ENCODE data around the gene MSANTD1. TPM values are rescaled to one million over a fixed set of nuclear protein-coding genes. Genes with fewer than 3 reads are reported as not detected.

The MSANTD1 gene
- total RNA-seq, 1 donor from 2014 or later = not detected

DNA sequence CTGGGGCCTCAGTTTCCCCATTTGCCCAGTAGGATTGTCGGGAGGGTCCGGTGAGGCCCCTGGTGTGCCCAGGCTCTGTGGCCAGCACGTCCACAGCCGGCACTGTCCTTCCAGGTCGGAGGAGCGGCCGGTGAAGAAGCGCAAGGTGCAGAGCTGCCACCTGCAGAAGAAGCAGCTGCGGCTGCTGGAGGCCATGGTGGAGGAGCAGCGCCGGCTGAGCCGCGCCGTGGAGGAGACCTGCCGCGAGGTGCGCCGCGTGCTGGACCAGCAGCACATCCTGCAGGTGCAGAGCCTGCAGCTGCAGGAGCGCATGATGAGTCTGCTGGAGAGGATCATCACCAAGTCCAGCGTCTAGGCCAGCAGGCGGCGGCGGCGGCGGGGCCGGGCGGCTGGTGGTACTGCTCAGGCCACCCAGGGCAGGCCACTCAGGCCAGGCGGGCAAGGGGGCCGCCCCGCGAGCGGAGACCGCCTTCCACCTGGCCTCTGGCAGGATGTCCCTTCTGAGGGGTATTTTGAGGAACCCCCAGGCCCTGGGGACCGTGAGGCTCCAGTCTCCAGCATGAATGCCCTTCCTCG lies 6.7 kb downstream of the MSANTD1 start:
- intact Hi-C loops (cut with DNase I) = no loop called here
- H3K9me3 ChIP-seq = no peaks in the 10 kb centered on the region
- H3K27ac ChIP-seq = no peak overlapping the region
- no peaks in the 10 kb centered on the region for H3K27me3 ChIP-seq
- no peak overlapping the region for H3K4me3 ChIP-seq
- peak in 1 of 2 donors; percentile 37 for DNase-seq (ENCODE audit: low spot score in 2 of 2)
- TF ChIP-seq, protein P1, sequence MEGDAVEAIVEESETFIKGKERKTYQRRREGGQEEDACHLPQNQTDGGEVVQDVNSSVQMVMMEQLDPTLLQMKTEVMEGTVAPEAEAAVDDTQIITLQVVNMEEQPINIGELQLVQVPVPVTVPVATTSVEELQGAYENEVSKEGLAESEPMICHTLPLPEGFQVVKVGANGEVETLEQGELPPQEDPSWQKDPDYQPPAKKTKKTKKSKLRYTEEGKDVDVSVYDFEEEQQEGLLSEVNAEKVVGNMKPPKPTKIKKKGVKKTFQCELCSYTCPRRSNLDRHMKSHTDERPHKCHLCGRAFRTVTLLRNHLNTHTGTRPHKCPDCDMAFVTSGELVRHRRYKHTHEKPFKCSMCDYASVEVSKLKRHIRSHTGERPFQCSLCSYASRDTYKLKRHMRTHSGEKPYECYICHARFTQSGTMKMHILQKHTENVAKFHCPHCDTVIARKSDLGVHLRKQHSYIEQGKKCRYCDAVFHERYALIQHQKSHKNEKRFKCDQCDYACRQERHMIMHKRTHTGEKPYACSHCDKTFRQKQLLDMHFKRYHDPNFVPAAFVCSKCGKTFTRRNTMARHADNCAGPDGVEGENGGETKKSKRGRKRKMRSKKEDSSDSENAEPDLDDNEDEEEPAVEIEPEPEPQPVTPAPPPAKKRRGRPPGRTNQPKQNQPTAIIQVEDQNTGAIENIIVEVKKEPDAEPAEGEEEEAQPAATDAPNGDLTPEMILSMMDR (IDR thresholded peaks at IDR 0.05) = no peak
- peaks cover 0 to 8% of the 10 kb centered on the region in 2 donors for H3K36me3 ChIP-seq
- no peaks in the 10 kb centered on the region for H3K4me1 ChIP-seq

DNA sequence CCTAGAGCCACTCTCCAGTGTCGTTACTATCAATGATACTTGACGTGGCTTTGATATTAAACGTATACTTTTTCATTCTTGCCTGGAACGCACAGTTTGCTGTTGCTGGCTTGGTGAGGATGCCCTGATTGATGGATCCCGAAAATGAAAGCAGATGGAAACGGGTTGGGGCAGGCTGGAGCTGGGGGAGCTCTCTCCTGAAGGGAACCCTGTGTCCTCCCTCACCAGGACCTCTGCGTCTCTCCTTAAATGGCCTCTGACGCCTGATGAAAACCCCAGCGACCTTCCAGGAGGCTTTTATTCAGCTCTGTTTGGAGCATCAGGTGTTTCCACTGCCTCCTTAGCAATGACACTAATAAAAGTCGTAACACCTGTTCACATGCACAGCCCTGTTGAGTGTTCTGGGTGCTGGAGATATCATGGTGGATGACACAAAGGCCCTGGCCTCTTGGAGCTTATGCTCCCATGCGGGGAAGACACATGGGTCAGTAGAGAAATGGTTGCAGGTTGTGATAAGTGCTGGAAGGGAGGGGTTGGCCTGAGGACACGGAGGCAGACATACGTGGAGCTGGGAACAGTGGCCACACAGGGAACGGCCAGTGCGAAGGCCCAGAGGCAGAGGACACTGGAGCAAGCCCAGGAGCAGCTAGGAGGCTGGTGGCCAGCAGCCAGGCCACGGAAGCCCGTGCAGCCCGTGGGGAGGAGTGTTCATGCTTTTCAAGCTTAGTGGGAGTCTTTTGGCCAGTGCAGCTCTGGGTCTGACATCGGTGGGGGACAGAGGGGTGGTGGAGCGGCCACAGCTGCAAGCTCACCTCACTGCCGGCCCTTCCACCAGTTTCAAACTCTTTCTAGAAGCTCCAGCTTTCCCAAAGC lies 7.5 kb downstream of the MSANTD1 start:
- Histone ChIP-seq H3K27me3 (no peaks in the 10 kb centered on the region), H3K27ac (no peak overlapping the region), H3K9me3 (no peaks in the 10 kb centered on the region), H3K36me3 (peaks cover 0 to 8% of the 10 kb centered on the region in 2 donors), H3K4me3 (no peak overlapping the region), H3K4me1 (no peaks in the 10 kb centered on the region)
- intact Hi-C loops (cut with DNase I) = no loop called here
- TF ChIP-seq, protein P1 (IDR thresholded peaks at IDR 0.05) = no peak
- DNase-seq (ENCODE audit: low spot score in 2 of 2) = no peak

DNA sequence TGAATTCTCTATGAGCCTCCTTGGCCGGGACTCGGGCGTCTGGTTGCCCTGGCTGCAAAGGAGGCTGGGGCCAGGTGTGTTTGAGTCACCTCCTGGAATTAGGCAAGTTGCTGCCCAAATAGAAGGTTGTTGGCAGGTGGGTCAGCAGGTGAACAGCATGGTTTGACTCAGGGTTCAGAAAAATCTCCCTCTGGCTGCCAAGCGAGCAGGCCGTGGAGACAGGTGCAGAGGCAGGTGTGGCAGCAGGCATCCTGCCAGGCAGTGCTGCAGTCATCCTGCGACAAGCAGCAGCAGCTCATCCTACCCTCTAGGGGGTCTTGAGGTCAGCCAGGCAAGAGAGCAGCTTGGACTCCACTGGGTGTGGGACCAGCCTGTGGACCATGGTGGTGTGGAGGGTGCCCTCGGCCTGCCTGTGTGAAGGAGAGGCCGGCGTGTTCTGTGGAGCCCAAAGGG lies 8.2 kb downstream of the MSANTD1 start:
- intact Hi-C loops (cut with DNase I) = no loop called here
- Histone ChIP-seq H3K27me3 (no peaks in the 10 kb centered on the region), H3K36me3 (peaks cover 0 to 8% of the 10 kb centered on the region in 2 donors), H3K27ac (no peak overlapping the region), H3K9me3 (no peaks in the 10 kb centered on the region), H3K4me1 (no peaks in the 10 kb centered on the region), H3K4me3 (no peak overlapping the region)
- TF ChIP-seq, protein P1 (IDR thresholded peaks at IDR 0.05) = no peak
- DNase-seq (ENCODE audit: low spot score in 2 of 2) = no peak

DNA sequence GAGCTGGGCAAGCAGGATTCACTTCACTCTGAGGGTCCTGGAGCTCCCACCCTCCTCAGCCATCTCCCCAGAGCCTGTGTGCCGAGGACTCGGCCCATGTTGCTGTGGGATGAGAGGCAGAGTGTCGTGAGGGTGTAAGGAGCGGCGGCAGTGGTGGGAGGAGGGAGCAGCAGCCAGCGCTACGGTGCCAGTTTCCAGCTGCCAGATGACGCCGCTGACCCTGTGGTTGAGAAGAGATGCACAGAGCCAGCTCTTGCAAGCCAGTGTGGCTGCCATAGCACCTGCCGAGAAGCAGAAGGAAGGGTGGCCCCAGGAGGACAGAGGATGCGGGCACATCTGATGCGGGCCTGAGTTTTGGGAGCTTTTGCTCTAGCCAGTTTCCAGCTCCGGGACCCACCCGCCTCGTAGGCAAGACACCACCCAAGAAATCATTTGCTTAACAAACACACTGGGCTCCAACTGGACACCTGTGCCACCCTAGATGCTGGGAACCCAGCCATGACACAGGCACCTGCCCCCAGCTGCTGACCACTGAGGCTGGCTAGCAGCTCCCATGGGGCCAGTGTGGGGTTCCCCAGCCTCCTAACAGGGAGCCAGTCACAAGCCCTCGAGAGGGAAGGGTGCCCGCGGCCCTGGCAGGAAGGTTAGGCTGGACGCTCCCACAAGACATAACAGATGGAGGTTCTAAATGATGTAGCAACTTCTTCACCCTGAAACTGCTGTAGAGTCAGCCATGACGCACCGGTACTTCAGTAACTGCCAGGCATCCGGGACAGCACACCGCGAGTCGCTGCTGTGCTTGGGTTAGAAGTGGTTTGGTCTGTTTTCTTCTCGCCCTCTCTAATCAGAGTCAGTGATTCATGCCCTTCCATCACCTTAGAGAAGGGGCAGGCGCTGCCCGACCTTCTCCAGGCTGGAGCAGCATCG lies 8.9 kb downstream of the MSANTD1 start:
- H3K4me1 ChIP-seq = no peaks in the 10 kb centered on the region
- H3K9me3 ChIP-seq = no peaks in the 10 kb centered on the region
- TF ChIP-seq, protein P1 (IDR thresholded peaks at IDR 0.05) = no peak
- DNase-seq (ENCODE audit: low spot score in 2 of 2) = peak in 1 of 2 donors; percentile 60
- H3K27me3 ChIP-seq = no peaks in the 10 kb centered on the region
- no peak overlapping the region for H3K4me3 ChIP-seq
- no peak overlapping the region for H3K27ac ChIP-seq
- intact Hi-C loops (cut with DNase I) = no loop called here
- peaks cover 0 to 8% of the 10 kb centered on the region in 2 donors for H3K36me3 ChIP-seq

DNA sequence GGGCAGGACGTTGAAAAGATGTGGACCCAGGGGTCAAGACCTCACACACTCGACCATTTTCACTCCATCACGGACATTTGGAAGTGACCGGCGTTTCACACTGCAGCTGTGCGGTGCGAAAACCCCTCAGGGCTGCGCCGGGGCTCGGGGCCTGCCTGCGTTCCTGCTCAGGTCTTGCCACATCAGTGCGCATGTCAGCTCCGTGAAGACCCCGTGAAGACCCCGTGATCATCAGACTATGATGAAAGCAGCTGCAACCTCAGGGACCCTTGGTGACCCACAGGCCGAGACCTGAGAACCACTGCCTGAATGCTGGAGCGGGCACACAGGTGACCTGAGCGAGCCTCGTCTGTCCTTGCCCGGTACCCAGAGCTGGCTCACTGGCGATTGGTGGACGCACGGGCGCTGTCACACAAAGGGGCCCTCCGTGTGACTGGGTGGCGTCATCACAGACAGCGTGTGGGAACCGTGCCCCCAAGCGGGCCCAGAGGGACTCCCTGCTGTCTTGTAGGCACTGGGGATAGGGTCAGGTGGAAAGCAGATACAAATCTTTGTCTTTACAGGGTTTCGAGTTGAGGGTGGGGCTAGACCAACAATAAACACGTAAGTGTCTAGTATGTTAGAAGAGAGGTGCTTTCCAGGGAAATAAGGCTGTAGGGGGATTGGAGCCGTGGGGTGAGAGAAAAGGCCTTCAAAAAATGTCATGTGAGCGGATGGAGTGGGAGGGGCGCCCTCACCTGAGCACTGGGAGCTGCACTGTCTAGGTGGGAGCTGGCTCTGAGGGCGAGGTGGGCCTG lies 12.7 kb downstream of the MSANTD1 start:
- H3K36me3 ChIP-seq = no peaks in the 10 kb centered on the region
- TF ChIP-seq, protein P1 (IDR thresholded peaks at IDR 0.05) = no peak
- no peak overlapping the region for H3K4me3 ChIP-seq
- H3K4me1 ChIP-seq = no peaks in the 10 kb centered on the region
- H3K27ac ChIP-seq = no peak overlapping the region
- intact Hi-C loops (cut with DNase I) = no loop called here
- H3K27me3 ChIP-seq = no peaks in the 10 kb centered on the region
- no peak for DNase-seq (ENCODE audit: low spot score in 2 of 2)
- H3K9me3 ChIP-seq = no peaks in the 10 kb centered on the region
